ENCODE results near the gene CLEC2A.
"Not testable (repeated sequence)": the region's sequence is repeated elsewhere in the genome, so short reads cannot be mapped to it uniquely, and the experiment has no call there.

Gene CLEC2A

DNA sequence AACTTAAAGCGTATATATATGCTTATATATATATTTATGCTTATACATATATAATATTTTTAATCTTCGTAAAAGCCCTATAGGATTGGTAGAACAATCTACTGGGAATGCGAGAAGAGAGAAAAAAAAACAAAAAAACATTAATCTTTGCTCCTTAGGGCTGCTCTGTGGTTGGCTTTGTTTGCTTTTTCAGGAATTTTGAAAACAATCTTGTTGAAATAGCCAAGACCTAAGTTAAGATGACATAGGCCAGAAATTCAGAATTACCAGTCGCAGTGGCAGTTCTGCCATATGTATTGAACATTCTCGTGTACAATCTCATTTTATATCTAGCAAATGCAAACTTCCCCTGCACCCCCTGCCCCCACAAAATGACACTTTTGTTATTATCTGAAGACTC, 50.2 kb downstream of the CLEC2A start:
- TF ChIP-seq CTCF (IDR thresholded peaks at IDR 0.05; ENCODE audit: low read depth, low read length), result no peak

DNA sequence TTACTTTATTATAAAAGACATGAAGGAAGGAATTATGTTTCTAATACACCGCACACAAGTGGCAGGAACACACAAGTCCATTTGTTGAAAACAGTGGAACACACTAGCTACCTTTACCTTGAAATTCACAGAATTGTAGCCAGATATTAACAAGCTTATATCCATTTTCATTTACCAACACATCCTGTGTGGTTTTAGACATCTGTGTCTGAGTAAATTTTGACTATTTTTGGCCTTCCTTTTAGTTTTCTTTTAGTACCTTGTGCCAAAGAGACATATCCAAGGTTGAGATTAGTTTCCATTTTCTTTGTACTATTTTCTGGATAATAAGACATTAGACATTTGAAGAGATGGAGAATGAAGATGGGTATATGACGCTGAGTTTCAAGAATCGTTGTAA, 50.9 kb downstream of the CLEC2A start, which contains the start of gene KLRF2:
KLRF2 (plus strand) TSS at position 244 of the 400 bp plus-strand sequence; CDS start at position 351, 107 bp downstream.
- no peak for TF ChIP-seq CTCF (IDR thresholded peaks at IDR 0.05; ENCODE audit: low read depth, low read length)
- Histone ChIP-seq H3K27me3 (no peaks in the 10 kb centered on the region), H3K4me3 (ENCODE audit: low read depth, low read length) (no peak within 1 kb of the TSS), H3K9me3 (no peaks in the 10 kb centered on the region), H3K4me1 (no peaks in the 10 kb centered on the region), H3K36me3 (no peaks in the 10 kb centered on the region)
- no peak for DNase-seq

More for the DNA sequence above, 50.2 kb downstream of the CLEC2A start:
- no peak for DNase-seq
- no peaks in the 10 kb centered on the region for H3K4me1 ChIP-seq
- H3K9me3 ChIP-seq, result no peaks in the 10 kb centered on the region
- H3K36me3 ChIP-seq, result no peaks in the 10 kb centered on the region
- no peaks in the 10 kb centered on the region for H3K27me3 ChIP-seq
- no peak overlapping the region for H3K4me3 ChIP-seq (ENCODE audit: low read depth, low read length)

- Histone ChIP-seq H3K27me3 (no peaks in the 10 kb centered on the region), H3K4me1 (no peaks in the 10 kb centered on the region), H3K4me3 (ENCODE audit: low read depth, low read length) (no peak overlapping the region), H3K36me3 (no peaks in the 10 kb centered on the region), H3K9me3 (no peaks in the 10 kb centered on the region)
- TF ChIP-seq CTCF (IDR thresholded peaks at IDR 0.05; ENCODE audit: low read depth, low read length), result no peak
- DNase-seq, result no peak
Observed at GRCh38 chr12:9880532-9881078, 51.6 kb downstream of the CLEC2A start.

DNA sequence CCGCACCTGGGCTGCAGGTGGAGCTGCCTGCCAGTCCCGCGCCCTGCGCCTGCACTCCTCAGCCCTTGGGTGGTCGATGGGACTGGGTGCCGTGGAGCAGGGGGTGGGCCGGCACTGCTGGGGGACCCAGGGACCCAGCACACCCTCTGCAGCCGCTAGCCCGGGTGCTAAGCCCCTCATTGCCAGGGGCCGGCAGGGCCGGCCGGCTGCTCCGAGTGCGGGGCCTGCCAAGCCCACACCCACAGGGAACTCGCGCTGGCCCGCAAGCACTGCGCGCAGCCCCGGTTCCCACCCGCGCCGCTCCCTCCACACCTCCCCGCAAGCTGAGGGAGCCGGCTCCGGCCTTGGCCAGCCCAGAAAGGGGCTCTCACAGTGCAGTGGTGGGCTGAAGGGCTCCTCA, 56.0 kb downstream of the CLEC2A start:
- H3K9me3 ChIP-seq; H3K4me1 ChIP-seq; H3K4me3 ChIP-seq (ENCODE audit: low read depth, low read length); H3K36me3 ChIP-seq; H3K27me3 ChIP-seq; DNase-seq: not testable (repeated sequence)

GRCh38 chr12:9872742-9873141, 59.4 kb downstream of the CLEC2A start:
- no peaks in the 10 kb centered on the region for H3K4me1 ChIP-seq
- DNase-seq, result no peak
- no peaks in the 10 kb centered on the region for H3K9me3 ChIP-seq
- no peak overlapping the region for H3K4me3 ChIP-seq (ENCODE audit: low read depth, low read length)
- peaks cover 5% of the 10 kb centered on the region for H3K27me3 ChIP-seq
- no peak for TF ChIP-seq CTCF (IDR thresholded peaks at IDR 0.05; ENCODE audit: low read depth, low read length)
- no peaks in the 10 kb centered on the region for H3K36me3 ChIP-seq

- no peaks in the 10 kb centered on the region for H3K4me1 ChIP-seq
- H3K27me3 ChIP-seq, result peaks cover 5% of the 10 kb centered on the region
- no peak for DNase-seq
- no peak overlapping the region for H3K4me3 ChIP-seq (ENCODE audit: low read depth, low read length)
- no peaks in the 10 kb centered on the region for H3K9me3 ChIP-seq
- TF ChIP-seq CTCF (IDR thresholded peaks at IDR 0.05; ENCODE audit: low read depth, low read length), result no peak
- H3K36me3 ChIP-seq, result no peaks in the 10 kb centered on the region
Observed at GRCh38 chr12:9872162-9872561, 60.0 kb downstream of the CLEC2A start.

Data from BE2C (cell line).